ENCODE measurements around the gene RGS11.

DNA sequence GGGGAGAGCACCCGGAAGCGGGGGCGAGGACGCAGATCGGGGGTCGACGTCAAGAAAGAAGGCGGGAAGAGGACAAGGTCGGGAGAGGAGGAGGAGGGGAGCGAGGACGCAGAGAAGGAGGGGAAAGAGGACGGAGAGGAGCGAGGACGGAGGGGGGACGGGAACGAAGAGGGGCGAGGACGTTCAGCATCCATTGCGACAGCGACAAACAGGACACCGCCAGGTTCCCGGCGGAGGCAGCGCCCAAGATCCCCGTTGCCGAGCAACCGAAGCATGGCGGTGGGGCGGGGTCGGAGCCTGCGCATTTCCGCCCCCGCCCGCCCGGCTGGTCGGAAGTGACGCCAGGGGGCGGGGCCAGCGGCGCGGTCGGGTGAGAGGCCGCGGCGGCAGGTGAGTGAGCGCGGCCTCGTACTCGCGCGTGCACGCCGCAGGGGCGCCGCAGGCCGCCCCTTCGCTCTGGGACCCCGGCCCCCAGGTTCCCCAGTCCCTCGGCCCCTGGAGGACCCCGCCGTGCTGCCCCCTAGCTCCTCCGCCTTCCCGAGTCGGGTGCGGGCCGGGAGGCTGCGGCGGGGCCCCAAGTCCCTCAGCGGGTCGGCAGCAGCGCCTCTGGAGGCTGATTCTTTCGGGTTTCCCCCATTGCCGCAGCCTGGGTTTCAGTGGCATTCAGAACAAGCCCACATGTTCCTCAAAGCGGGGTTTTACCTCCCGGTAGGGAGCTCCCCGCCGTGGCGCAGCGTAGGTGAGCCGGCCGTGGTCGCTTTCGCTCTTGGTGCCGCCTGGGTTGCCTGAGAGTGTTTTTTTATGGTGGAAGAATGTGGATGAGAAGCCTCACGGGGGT is 41.1 kb downstream of the RGS11 start, which contains the start of gene FAM234A:
- TF ChIP-seq, protein P1, sequence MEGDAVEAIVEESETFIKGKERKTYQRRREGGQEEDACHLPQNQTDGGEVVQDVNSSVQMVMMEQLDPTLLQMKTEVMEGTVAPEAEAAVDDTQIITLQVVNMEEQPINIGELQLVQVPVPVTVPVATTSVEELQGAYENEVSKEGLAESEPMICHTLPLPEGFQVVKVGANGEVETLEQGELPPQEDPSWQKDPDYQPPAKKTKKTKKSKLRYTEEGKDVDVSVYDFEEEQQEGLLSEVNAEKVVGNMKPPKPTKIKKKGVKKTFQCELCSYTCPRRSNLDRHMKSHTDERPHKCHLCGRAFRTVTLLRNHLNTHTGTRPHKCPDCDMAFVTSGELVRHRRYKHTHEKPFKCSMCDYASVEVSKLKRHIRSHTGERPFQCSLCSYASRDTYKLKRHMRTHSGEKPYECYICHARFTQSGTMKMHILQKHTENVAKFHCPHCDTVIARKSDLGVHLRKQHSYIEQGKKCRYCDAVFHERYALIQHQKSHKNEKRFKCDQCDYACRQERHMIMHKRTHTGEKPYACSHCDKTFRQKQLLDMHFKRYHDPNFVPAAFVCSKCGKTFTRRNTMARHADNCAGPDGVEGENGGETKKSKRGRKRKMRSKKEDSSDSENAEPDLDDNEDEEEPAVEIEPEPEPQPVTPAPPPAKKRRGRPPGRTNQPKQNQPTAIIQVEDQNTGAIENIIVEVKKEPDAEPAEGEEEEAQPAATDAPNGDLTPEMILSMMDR (conservative IDR thresholded peaks at IDR 0.05; ENCODE audit: low read length) = peak; percentile 79
- TF ChIP-seq EZH2phosphoT487 (IDR thresholded peaks at IDR 0.05; ENCODE audit: borderline replicate concordance, low read depth, low read length) = no peak
